A172 (cell line): Measurements from ENCODE around the gene THADA. TPM values are rescaled to one million over a fixed set of nuclear protein-coding genes. Genes with fewer than 3 reads are reported as not detected.

ENCODE experiments used
- DNase-seq: peaks from one replicate; pipeline ENCODE4 v3.0.0-alpha.2; 2015; ENCODE audit warnings: low spot score
- total RNA-seq: library from RNA; depleted of rRNA; stranded (reverse); fragments of >200 nt; shearing (Covaris generic); gene quantifications from 2 replicates; pipeline ENCODE4 v1.2.3, GENCODE V29; 2014

THADA gene
- total RNA-seq, 1 experiment from 2014 or later = 19.7 TPM

- no peak for DNase-seq
Measured at GRCh38 chr2:43224571-43225092, 371.2 kb downstream of the THADA start.

- DNase-seq = no peak
Measured at GRCh38 chr2:43224131-43224570, 371.7 kb downstream of the THADA start.

GRCh38 chr2:43223521-43224001, 372.3 kb downstream of the THADA start:
- DNase-seq = no peak

GRCh38 chr2:43222475-43223309, 373.1 kb downstream of the THADA start:
- no peak for DNase-seq

DNA sequence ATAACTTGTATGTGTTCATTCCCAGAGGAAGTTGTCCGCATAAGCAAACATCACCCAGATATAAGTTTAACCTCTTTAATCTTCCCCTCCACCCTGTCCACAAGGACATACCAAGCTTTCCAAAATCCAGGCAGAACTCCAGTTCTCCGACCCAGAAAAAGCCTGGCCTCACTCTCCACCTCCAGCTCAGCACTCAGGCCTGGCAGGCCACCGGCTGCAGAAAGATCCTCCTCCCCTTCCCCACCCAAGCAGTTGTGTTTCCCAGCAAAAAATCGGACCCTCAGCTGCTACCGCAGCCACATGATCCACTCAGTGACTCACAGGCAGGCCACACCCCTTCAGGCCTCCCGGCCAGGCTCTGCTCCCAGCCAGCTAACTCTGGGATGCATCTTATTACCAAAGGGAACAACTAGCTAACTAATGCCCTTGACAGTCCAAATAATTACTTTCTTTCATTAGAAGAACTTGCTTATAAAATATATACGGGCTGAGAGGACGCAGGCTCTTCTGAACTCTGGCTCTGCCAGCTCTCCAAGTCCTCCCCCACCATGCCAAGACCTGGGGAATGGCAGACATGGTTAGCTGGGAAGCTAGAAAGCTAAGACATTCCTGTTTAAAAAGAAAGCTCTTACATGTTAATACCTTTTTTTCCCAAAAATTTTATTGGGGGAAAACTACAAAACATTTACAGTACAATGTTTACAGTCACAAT, 373.9 kb downstream of the THADA start:
- DNase-seq = peak; percentile 89

- DNase-seq = no peak
Measured at GRCh38 chr2:43221124-43221762, 374.6 kb downstream of the THADA start.

DNA sequence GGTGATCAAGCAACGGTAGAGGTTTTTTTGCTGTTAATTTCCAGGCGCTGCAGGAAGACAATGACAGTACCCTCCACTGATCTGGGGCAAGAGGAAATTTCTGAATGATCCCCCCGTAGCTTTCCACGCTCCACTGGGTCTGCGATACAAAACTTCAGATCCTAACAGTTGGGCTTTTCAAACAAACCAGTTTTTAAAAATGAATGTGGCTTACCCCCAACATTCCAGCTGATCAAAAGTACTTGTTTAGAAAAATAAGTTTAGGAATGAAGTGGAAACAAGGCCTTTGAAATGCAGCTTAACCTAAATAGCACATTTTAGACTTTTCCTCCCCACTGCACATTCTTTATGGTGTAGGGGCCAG, 375.1 kb downstream of the THADA start:
- DNase-seq = no peak

DNA sequence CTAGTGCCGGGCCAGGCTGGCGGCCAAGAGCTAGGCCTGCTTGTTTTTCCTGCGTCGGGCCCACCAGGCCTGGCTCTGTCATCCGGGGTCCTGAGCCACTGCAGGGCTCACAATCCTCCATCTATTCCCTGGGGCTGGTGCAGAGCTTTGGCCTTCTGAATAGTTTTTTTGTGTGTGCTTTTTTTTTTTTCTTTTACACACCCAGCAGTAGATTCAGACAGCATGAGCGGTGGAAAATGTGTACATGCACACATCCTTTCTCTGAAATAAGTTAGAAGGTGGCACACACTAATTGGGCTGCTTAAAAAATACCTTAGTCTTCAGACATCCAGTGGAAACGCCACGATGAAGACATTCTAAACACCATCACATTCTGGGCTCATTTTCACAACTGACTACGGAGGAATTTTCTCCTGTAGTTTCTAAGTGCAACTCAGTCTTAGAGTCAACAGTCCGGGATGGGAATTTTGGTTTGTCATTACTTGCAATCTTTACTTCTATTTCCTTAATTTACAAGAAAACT, 375.5 kb downstream of the THADA start:
- no peak for DNase-seq

DNA sequence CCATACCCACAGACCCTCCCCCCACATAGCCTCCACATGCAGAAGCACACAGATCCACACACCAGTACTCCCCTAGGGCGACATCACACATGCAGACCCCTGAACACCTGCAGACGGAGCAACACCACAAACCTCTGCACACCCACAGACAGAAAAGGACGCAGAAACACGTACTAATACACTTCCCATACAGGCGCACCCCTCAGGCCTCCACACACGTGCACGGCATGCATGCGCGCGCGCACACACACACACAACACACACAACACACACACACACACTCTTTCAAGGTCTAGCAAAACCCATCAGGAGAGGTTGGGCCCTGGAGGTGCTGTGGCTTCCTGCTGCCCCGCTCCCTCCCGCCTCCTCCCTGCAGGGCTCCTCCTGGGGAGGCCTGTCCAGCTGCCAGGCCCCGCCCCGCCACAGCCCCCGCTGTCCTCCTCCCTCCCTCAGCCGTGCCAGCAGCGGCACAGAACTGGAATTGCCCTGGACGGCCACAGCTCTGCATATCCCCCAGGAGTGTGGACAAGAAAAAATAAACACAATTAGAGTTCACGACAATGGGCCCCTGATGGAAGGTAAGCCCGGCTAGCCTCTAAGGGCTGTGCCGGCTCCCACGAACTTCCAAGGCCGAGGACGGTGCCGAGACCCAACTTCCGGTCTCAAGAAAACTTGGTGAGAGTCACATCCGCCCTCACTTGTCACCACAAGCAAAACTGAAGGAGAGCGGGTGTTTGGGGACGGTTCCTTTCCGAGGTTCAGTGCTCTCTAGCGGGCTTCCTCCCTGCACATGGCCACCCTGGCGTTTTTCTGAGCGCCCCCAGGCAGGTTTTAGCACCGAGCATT, 376.2 kb downstream of the THADA start:
- peak; percentile 82 for DNase-seq

DNA sequence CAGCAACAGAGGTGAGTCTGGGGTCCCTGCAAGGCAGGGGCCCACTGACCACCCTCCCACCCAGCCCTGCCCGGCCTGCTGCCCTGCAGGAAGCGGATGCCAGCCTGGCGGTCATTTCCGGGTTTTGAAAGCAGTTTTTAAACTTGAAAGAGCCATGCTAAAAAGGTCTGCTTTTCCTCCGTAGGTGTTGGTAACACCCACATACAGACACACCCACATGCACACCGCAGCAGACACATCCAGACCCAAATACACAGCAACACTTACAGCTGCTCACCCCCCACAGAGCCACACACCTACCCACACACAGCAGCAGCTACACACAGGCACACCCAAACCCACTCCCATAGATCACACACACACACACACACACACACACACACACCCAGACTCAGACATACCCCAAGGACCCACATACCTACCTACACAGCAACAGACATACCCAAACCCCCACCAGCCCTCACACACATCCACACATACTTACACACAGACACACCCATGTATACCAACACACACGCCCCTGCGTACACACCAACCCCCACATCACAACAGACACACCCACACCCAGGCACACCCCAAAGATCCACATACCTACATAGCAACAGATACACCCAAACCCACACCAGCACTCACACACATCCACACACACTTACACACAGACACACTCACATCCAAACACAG, 377.0 kb downstream of the THADA start:
- peak; percentile 35 for DNase-seq

DNA sequence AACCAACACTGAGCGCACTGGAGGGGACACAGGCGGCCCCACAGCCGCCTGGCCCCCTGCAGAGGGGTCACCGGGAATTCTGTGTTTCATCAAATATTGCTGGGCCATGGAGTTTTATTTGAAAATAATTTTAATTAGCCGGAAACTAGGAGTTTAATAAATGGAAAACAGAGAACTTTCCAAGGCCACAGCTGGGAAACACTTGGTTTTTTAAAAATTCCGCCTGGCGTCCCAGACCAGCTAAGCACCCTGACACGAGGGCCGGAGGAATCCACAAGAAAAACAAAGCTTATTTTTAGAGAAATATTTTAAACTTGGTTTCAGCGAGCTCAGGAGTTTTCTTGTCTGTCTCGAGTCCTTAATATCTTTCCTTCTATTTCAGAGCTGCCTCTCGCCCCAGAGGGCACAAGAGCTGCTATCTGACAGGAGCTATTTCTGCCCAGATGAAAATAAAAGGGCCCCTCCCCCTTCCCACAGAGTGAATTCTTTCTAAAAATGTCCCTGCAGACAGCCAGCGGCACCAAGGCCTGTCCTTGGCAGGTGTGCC, 377.6 kb downstream of the THADA start:
- no peak for DNase-seq

DNA sequence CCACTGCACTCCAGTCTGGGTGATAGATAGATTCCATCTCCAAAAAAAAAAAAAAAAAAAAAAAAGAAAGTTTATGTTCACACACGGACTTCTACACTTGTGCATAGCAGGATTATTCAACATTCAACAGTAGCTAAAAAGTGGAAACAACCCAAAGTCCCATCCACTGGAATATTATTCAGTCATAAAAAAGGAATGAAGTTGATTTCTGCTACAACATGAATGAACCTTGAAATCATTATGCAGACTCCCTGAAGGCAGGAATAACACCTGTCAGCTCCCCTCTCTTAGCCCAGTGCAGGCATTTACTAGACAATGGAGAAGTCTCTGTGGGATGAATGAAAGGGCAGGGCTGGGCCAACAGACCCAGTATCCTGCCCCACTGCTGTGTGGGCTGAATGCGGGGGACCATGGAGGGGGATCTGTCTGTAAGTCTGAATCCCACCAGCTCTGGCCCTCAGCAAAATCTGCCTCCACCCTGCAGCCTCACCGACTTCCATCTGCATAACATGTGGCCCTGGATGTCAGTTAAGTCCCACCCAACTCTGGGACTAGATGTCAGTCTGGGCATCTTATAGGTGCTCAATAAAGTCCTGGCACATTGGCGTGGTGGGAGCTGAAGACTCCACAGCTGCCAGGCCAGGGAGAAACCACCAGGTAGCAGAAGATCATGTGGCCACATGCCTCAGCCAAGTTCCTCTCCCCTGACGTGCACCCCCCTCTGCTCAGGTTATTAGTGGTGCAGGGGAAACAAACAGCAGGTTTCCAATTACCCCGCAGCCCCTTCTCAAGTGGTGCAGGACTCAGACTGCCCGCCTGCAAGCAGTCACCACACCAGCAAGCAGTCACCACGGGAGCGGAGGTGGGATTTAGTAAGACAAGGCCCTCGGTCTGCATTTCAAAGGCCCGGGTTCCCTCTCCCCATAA, 378.3 kb downstream of the THADA start:
- DNase-seq = no peak

- DNase-seq = no peak
Measured at GRCh38 chr2:43216629-43217028, 379.2 kb downstream of the THADA start.

GRCh38 chr2:43215673-43216255, 380.1 kb downstream of the THADA start:
- no peak for DNase-seq

DNA sequence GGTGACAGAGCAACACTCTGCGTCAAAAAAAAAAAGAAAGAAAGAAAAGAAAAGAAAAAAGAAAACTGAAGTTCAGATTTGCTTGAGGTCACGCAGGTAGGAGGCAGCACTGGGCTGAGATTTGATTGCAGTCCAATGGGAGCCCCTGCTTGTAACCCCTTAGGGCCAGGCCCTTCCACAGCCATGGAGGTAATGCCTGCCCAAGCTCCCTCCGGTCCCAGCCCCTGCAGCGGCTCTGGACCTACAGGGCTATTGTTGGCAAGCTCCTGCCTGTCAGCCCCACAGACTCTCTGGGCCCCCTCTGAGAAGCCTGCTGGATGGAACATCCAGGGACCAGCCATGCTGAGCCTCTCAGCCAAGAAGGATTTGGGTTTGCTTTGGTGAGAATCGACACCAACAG, 381.6 kb downstream of the THADA start:
- no peak for DNase-seq

- no peak for DNase-seq
Measured at GRCh38 chr2:43212931-43213330, 382.9 kb downstream of the THADA start.

DNA sequence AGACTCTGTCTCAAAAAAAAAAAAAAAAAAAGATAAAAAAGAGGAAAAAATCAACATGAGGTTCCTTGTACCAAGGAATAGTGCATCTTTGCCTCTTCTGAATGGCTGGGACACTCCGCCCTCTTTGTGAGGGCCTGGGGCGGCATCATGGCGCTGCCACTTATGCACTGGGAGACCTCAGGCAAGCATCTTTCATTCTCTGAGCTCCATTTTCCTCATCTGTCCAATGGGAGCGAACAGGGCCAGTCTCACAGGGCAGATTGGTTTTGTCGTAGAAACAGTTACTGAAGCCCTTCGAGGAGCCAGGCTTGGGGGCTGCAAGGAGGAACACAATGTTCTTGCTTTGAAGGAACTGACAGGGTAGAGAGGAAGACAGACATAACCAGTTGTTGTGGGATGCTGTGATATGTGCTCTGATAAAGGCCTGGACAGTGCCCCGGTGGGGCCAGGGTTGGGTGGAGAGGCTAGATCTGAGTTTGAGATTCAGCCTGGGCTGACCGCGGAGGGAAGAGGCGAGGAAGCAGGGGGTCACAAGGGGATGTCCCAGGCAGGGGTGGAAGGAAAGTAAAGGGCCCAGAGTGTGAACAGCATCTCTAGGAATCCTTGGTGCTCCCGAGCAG, 383.5 kb downstream of the THADA start:
- DNase-seq = no peak
